ENCODE measurements around the gene UNC5B.

Gene UNC5B

DNA sequence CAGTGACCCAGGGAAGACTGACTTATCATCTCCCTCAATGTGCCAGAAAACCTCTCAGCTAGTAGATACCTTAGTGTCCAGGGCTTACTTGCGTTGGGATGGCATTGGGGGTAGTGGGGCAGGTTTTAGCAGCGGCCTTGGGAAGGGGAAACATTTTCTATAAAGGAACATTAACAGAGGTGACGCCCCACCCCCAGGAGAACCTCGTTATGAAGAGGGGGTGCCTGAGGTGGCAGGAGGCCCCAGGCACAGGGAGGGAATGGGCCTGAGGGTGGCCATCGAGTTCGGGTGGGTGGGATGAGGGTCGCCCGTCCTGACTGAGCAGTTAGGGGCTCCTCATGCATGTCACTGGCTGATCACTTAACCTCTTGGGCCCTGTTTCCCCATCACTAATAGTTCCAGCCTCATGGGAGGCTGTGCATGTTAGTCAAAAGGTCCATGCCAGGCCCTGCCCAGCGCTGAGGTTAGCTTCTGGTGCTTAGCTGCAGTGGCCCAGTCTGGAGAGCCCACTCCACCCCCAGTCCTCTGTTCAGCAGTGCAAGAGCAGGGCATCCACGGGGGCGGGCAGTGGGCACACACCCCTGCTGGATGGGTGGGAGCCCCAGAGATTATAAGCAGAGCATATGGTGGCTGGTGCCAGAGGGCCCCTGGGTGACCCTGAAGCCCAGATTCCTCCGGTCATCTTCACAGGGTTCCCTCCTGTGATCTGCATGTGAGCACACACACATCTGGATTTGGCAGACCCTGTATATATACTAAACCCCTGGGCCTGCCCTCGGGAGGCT lies 27.0 kb downstream of the UNC5B start:
- DNase-seq (ENCODE audit: low read depth in 1 of 2, low spot score in 1 of 2): no peak

GRCh38 chr10:71239946-71240795 lies 27.8 kb downstream of the UNC5B start:
- no peak for DNase-seq (ENCODE audit: low read depth in 1 of 2, low spot score in 1 of 2)

- DNase-seq (ENCODE audit: low read depth in 1 of 2, low spot score in 1 of 2): no peak
Observed at GRCh38 chr10:71241114-71241829, 28.9 kb downstream of the UNC5B start.

GRCh38 chr10:71241830-71242621 lies 29.7 kb downstream of the UNC5B start:
- no peak for DNase-seq (ENCODE audit: low read depth in 1 of 2, low spot score in 1 of 2)

DNA sequence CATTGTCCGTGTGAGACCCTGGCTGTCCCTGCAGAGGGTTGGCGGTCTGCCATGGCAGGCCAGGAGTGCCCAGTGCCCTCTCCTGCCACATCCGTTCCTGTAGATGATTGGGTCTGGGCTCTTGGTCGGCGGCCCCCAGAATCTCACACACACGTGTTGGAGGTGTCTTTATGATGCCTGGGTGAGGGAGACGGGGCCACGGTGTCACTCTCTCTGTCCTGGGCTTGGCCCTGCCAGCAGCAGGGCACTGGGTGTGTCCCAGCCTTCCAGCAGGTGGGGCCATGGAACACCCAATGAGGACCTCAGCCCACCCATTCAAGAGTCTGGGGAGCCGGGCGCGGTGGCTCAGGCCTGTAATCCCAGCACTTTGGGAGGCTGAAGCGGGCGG lies 30.2 kb downstream of the UNC5B start:
- DNase-seq (ENCODE audit: low read depth in 1 of 2, low spot score in 1 of 2): no peak

- no peak for DNase-seq (ENCODE audit: low read depth in 1 of 2, low spot score in 1 of 2)
Observed at GRCh38 chr10:71243756-71244395, 31.5 kb downstream of the UNC5B start.

- no peak for DNase-seq (ENCODE audit: low read depth in 1 of 2, low spot score in 1 of 2)
Observed at GRCh38 chr10:71244431-71245419, 32.4 kb downstream of the UNC5B start.

GRCh38 chr10:71245420-71246325 lies 33.3 kb downstream of the UNC5B start:
- DNase-seq (ENCODE audit: low read depth in 1 of 2, low spot score in 1 of 2): no peak

- no peak for DNase-seq (ENCODE audit: low read depth in 1 of 2, low spot score in 1 of 2)
Observed at GRCh38 chr10:71246591-71247413, 34.4 kb downstream of the UNC5B start.

DNA sequence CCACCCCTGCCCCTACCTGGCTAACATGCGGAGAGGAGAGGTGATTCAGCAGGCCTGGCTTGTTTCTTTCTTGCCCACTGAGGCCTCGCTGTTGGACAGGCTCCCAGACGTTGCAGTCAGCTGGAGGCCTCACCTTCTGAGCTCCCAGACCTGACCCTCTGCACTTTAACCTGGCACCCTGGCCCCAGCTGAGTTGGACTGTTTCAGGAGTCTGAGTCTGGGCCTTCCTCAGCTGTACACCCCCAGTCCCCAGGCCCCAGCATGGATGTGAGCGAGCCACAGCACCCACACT lies 35.0 kb downstream of the UNC5B start:
- no peak for DNase-seq (ENCODE audit: low read depth in 1 of 2, low spot score in 1 of 2)

DNA sequence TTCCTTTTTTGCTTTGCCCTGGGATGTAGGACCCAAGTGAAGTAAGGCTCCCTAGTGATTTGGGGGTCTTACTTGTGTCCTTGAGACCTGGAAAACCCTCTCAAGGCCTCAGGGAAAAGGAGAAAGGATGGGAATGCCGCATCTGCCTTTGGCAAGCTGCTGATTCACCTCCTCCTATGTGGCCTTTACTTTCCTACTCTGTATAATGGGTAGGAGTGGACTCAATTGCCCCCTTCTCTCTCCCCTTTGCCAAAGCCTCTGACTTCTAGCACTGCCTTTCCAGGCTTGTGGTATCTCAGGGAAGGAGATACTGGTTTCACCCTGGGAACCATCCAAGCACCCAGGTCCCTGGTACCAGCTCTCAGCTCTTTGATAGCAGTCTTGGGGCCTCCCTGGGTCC lies 35.4 kb downstream of the UNC5B start:
- DNase-seq (ENCODE audit: low read depth in 1 of 2, low spot score in 1 of 2): no peak

GRCh38 chr10:71248210-71248609 lies 35.8 kb downstream of the UNC5B start:
- no peak for DNase-seq (ENCODE audit: low read depth in 1 of 2, low spot score in 1 of 2)

DNA sequence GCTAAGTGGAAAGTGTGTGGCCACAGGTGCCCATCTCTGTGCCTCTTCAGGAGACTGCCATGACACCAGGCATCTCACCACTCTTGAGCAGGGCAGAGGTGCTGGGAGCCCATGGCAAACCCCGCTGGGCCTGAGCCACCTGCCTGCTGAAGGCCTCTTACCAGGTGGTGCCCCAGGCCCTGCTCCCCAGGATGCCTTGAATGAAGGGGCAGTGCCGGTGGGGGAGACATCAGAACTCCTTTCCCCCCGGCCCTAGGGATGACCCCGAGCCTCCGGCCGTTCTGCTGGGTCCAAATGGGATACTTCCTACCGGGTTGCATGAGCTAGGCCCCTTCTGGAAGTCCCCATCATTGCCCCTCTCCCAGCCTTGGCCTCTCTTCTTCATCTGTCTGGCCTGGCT lies 37.6 kb downstream of the UNC5B start:
- no peak for DNase-seq (ENCODE audit: low read depth in 1 of 2, low spot score in 1 of 2)

DNA sequence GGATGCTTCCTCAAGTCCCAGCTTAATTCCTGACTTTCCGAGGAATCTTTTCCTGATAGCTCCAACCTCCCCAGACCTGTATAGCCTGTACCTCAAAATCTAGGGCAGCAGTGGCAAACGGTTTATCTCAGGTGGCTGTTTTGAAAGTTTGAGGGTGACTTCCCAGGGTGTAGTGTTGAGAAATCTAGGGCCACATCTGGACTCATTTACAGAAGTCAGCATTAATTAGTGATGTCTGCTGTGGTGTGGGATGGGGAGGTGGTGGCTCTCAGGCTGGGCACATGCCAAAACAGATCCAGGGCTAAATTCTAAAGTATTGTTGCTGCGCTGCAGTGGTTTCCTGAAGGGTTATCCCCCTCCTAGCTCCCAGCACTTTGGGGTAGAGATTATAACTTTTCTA lies 38.0 kb downstream of the UNC5B start:
- DNase-seq (ENCODE audit: low read depth in 1 of 2, low spot score in 1 of 2): no peak

DNA sequence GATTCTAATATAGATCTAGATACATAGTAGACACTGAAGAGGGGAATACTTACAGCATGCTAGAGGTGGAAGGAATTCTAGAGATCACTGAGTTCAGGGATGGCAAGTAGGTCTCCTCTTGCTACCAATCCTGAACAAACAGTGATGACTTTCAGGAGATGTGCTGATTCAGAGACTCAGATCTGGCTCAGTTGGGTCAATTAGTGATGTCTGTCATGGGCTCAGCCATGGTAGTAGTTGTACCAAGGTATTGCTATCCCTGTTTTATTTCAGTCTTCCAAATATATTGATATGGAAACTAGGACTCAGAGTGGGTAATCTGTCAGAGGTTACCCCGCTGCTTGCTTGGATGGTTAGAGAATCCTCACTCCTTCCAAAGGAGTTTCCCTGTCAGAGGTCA lies 38.5 kb downstream of the UNC5B start:
- no peak for DNase-seq (ENCODE audit: low read depth in 1 of 2, low spot score in 1 of 2)

DNA sequence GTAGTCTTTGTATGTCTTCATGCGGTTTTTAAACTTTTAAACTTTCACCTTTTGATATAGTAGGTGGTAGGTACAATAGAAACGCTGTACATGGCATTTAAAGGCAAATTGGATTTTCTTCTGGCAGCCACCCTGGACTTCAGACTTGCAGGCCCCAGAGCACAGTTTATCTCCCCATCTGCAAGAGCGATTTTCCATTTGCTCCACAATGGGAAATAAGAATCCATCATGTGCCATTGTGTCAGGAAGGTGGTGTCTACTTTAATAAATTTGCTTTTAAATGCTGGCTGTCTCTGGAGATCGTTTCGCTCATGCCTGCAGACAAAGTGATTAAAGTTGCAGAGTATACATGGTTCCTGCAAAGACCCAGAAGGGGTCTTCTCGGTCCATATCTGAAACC lies 38.9 kb downstream of the UNC5B start:
- no peak for DNase-seq (ENCODE audit: low read depth in 1 of 2, low spot score in 1 of 2)

- no peak for DNase-seq (ENCODE audit: low read depth in 1 of 2, low spot score in 1 of 2)
Observed at GRCh38 chr10:71252220-71252619, 39.9 kb downstream of the UNC5B start.

Measured in activated CD4-positive, alpha-beta T cell treated with anti-CD3 and anti-CD28 coated beads, Interleukin-2, amount 50 U/mL, for 24 hours (primary cell).